HG03565 (cell line): ENCODE data around the gene NMNAT2.
"Not testable (repeated sequence)": the region's sequence is repeated elsewhere in the genome, so short reads cannot be mapped to it uniquely, and the experiment has no call there.

Experiments used
- ATAC-seq: cut with Tn5 transposase; IDR thresholded peaks from one replicate; pipeline ENCODE4 v1.9.1; 2021; ENCODE audit warnings: mild to moderate bottlenecking, moderate library complexity; ENCODE audit not compliant: unreplicated experiment

The NMNAT2 gene

DNA sequence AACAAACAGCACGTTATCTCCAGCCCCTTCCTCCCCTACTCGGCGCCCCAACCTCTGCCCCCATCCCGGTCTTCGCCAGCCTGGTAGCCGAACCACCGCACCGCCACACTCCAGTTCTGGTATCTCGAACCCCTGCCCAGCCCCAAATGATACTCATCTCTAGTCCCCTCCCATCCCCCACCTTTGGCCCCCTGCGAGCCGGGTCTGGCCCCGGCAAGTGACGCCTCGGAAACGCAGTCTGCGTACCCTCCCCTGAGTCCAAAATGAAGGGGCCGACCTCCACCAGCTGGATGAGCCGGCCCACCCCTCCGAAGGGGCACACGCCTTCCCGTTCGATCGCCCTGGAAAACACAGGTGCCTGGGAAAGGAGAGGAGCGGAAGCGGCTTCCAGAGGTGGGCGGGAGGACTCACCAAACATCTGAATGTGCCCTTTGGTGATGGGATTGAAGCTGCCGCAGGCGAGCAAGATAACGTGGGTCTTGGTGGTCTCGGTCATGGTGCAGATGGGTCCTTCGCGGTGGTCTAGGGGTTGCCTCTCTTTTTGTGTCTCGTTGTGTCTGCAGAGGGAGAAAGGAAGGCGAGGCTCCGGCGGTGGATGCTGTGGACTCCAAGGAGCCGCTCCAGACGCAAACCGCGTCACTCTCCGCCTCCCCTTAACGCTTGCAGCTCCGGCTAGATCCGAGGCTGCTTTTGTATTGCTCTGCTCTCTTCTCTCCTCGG lies at the start of gene NMNAT2:
NMNAT2 (minus strand) TSS at position 609 of the 720 bp plus-strand sequence; CDS start at position 496, 113 bp downstream.
- ATAC-seq, result no peak

DNA sequence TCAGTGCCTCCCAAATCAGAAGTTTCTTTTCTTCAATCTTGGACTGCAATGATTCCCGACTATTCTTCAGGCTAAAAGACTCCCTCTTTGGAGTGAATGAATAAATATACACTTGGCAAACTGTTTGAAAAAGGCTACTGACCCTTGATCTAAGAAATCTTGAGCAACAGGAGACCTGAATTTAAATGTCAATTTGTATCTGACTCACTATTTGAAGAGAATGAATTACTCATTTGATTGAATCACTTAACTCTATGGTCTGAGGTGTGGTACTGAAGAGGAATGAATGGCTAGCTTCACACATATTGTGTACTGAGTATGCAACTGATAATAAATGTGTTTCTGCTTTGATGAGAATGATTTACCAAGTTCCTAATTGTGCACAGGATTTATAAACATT lies 49.5 kb upstream of the NMNAT2 start:
- no peak for ATAC-seq

DNA sequence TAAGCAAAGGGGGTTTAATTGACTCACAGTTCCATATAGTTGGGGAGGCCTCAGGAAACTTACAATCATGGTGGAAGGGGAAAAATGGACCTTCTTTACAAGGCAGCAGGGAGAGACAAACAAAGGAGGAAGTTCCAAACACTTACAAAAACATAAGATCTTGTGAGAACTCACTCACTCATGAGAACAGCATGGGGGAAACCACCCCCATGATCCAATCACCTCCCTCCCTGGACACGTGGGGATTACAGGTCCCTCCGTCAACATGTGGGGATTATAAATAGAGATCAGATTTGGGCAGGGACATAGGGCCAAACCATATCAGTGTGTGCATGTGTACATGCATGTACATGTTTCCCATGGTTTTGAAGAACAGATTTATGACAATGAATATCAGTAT lies 48.6 kb upstream of the NMNAT2 start:
- no peak for ATAC-seq

DNA sequence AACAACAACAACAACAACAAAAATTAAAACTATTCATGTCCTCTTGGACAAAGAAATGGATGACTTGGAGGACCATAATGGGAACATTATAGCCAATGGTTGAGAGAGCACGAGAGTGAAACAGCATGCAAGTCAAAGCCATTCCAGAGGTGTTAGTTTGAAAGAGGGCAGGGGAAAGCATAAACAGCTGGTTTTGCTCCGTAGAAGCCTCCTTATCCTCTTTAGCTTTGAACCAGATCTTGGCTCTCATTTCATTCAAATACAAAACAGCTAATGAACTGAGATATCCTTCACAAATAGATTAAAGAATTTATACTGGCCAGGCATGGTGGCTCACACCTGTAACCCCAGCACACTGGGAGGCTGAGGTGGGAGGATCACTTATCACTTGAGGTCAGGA lies 45.4 kb upstream of the NMNAT2 start:
- no peak for ATAC-seq

DNA sequence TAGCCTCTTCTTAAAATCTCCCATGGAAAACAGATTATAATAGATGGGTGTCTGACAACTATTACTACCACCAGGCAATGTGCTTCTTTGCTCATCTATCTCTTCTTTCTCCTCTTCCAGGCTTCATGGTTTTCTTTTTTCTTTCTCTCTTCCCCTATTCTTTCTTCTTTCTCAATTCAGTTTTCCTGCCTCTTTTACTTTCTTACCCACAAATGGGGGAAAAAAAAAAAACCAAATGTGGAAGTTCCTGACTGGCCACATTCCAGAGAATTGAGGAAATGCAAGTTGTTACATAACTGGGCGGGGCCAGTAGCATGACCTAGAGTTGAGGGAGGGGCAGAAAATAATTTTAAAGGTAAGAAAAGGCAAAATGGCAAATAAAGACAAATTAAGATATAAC lies 43.2 kb upstream of the NMNAT2 start:
- ATAC-seq, result no peak

DNA sequence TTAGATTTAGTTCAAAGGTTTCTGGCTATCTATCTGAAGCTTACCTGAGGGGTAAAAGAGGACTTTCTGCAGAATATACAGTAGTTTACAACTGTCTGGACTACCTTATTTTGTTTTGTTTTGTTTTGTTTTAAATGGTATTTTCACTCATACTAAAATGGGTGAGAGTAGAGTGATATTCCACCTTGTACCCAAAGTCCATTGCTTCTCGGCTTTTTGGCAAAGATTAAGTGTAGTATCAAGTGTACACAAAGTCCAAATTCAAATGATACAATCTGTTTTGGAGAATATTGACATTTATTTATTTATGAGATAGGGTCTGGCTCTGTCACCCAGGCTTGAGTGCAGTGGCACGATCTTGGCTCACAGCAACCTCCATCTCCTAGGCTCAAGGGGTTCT lies 42.4 kb upstream of the NMNAT2 start:
- no peak for ATAC-seq

DNA sequence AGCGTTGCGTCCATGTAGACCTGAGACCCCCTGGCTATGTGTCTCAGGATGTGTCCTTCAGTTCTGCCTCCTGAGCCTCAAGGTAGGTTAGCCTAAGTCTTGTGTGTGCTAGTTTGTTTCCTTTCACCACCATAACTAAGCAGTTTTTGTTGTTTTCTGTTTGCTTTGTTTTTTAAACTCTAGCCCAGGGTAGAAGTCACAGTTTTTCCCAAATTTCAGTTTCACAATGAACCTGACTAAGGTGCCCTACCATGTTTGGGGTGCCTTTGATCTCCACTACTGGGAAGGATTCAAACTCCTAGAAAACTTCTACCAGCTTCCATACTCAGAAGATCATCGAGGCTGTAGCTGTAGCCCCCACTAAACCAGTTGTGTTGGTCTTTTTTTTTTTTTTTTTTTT lies 39.3 kb upstream of the NMNAT2 start:
- no peak for ATAC-seq

DNA sequence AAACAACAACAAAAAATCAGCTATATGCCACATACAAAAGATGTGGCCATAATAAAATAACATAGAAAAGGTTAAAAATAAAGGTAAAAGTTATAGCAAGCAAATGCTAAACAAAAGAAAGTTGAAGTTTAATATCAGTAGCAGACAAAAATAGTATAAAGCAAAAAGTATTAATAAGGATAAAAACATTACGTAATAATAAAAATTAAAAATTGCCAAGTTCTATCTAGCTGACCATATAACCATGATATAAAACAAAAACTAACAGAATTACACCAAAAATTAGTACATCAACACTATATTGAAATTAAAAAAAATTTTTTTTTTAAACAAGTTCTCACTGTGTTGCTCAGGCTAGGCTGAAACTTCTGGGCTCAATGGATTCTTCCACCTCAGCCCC lies 38.6 kb upstream of the NMNAT2 start:
- ATAC-seq, result no peak

DNA sequence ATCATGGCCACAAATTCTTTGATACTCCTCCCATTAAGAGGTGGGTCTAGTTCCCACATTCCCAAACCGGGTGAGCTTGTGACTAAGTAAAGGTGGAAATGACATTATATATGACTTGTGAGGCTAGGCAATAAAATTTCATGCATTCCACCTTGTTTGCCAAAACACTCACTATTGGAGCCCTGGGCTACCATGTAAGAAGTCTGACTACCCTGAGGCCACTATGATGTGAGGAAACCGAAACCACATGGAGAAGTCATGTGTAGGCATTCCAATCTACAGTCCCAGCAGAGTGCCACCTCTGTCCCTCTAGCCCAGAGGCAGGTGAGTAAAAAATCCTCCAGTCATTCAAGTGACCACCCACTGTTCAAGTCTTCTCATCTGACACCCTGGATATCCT lies 36.2 kb upstream of the NMNAT2 start:
- no peak for ATAC-seq

DNA sequence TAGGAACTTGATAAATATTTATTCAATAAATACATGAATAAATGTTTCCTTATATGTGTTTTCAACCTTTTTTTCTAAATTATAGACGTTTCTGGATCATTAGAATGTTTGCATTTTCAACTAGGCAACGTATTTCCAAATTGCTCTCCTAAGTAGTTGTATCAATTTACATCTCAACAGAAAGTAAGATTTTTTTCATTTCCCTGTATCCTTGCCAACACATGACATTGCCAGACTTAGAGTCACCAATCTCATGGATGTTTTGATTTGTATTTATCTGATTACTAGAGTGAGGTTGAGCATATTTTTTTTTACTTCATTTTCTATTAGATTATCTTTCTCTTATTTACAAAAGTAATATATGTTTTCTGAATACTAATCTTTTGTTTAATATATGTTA lies 31.9 kb upstream of the NMNAT2 start:
- ATAC-seq, result no peak

DNA sequence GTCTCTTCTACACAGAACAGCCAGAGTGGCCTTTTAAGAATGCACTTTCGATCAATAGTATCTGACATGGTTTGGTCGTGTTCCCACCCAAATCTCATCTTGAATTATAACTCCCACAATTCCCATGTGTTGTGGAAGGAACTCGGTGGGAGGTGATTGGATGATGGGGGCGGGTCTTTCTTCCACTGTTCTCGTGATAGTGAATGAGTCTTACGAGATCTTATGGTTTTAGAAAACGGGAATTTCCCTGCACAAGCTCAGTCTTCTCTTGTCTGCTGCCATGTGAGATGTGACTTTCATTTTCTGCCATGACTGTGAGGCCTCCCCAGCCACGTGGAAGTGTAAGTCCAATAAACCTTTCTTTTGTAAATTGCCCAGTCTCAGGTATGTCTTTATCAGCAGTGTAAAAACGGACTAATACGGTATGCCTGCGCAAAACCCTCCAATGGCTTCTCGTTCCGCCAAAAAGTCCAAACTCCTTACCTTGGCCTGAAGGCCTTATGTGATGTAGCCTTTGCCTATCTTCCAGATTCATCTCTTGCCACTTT lies 31.1 kb upstream of the NMNAT2 start:
- ATAC-seq, result no peak

DNA sequence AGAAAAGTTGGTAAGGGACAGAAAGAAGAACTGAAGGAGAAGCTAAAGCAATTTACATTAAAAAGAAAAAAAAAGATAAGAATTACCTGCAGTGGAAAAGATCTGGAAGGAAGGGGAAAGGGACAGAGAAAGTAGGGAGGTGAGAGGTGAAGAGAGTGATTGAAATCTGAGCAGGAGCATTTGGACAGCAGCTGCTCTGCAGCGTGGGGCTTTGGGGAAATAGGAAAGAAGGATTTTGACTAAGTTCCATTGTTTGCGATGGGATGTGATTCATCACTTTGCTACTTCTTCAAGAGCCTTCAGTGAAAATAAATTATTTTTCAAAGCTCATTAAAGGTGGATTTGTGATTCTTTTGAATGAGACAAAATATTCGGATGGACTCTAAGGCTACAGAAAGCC lies 26.1 kb upstream of the NMNAT2 start:
- no peak for ATAC-seq

DNA sequence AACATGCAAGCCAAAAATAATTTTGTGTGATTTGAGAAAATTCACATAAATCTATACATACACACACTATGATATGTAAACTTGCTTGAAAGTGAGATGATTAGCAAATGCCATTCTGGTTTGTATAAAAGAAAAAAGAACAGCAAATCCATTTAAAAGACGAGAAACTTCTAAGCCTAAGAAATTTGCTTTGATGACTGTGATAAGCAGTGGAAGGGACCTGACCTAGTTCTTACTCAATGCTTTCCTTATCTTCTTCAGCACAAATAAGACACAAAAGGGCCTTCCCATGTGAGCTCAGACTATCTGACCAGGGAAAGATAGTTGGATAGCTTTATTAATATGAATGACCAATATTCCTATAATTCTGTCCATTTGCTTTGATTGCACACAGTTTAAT lies 25.3 kb upstream of the NMNAT2 start:
- no peak for ATAC-seq

DNA sequence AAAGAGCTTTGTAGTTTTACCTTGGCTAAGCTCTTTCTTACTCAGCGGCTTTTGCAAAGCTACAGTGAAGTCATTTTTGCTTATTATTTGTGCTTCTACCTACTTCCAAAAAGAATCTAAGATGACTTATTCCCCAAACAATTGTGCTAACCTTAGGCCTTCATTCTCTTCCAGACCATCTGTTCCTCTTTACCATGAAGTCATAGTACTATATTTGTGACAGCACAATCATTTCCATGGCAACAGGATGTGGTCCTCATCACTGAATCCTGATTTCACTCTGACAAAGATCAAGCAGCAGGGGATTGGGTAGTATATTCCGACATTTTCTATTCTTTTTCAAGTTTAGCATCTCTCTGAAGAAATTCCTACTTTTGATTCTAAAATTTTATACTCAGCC lies 24.8 kb upstream of the NMNAT2 start:
- ATAC-seq, result no peak

DNA sequence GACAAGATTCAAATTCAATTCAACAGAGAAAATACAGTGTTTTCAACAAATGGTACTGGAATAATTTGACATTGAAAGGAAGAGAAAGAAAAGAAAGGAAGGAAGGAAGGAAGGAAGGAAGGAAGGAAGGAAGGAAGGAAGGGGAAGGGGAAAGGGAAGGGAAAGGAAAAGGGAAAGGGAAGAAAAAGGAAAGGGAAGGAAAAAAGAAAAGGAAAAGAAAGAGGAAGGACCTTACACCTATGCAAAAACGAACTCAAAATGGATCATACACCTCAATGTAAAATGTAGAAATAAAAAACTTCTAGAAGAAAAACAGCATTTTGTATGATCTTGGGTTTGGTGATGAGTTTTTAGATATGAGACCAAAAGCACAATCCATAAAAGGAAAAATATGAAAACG lies 19.9 kb upstream of the NMNAT2 start:
- no peak for ATAC-seq

DNA sequence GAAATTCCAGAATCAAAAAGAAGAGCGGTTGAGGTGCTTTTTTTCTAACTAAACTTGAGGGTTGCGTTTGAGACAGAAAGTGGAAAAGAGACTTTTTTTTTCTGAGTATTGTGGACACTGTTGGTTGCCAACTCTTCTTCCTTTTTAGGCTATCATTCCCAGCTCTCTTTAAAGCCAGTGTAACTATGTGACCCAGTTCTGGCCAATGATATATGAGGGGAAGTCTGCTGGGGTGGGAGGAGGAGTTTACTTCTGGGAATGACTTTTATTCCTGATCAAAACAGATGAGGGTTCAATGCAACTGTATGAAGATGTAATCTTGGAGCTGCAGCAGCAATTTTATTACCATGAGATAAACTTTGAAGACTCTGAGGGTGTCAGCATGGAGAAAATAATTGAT lies 17.3 kb upstream of the NMNAT2 start:
- ATAC-seq, result no peak

DNA sequence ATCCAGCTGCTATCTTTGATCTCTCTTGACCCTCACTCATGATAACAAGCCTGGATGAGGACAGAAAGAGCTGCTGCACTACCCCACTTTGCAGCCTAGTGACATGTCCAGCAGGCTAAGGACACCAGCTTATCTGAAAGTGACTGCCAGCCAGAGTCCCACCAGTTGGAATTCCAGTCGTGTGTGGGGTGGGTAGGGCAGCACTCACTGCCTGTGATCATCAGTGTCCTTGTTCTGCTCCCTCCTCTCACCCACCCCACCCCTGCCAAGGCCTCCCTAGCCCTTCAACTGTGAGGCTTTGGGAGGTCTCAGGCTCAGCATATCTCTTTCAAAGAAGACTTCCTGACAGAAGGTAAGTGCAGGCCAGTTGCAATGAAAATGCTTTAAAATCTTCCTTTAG lies 15.5 kb upstream of the NMNAT2 start:
- no peak for ATAC-seq

DNA sequence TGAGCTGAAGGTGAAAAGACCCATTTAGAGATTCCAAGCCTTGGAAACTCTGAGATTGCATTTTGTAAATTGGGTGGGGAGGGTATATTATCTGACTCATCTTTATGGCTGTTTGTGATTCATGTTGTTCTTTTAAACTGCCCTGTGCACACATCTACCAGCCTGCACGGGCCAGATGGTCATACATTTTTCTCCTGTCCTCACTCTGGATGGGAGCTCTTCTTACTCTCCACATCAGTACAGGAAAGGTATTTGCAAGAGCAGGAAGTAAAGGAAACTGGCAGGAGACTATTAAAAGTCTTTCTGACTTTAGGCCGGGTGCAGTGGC lies 14.3 kb upstream of the NMNAT2 start:
- ATAC-seq, result no peak

DNA sequence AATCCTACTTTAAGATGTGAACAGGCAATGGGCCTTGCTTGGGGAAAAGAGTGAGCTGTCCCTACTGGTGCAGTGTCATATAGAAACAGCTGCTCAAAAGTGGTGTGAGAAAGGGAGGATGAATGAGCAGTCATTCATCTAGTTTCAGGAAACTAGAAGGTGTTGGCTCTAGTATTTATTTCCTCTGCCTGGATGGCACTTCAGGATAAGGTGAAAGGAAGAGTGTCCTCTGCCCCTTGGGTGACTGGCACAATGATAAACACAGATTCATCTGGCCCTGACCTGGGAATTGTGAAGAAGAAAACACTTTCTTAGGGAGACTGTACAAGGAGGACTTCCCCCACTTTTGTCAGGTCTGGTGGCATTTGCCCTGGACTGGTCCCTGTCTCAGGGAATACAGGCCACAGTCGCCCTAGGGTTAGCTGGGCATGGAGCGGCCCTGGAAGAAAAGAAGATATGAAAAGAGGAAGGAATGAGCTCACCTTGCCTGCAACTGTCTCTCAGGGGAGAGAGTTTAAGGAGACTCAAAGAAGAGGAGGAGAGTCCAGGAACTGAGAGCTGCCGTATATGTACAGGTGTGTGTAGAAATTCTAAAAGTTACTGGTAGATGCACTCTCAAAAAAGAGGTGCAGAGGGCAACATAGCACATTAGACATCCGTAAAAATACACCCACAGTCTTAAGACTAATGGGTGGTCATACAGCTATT lies 13.8 kb upstream of the NMNAT2 start:
- no peak for ATAC-seq

DNA sequence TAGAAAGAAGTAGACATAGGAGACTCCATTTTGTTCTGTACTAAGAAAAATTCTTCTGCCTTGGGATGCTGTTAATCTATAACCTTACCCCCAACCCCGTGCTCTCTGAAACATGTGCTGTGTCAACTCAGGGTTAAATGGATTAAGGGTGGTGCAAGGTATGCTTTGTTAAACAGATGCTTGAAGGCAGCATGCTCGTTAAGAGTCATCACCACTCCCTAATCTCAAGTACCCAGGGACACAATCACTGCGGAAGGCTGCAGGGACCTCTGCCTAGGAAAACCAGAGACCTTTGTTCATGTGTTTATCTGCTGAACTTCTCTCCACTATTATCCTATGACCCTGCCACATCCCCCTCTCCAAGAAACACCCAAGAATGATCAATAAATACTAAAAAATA lies 9.4 kb upstream of the NMNAT2 start:
- not testable (repeated sequence) for ATAC-seq

DNA sequence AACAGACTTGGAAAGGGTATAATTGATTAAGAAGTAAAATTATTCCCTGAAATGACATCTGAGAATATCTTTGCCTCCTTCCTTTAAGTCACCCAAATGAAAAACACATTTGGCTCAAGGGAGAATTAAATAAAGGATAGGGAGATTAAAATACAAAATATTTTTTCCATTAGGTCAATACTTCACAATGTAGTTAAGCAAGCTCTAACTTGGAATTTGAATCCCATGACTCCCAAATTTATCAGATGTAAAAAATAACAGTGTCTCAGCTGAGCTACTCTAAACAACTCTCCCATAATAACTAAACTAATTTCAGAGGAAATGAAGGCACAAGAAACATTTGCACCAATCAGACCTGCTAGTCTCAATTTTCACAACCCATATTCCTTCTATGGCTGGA lies 6.5 kb upstream of the NMNAT2 start:
- no peak for ATAC-seq

DNA sequence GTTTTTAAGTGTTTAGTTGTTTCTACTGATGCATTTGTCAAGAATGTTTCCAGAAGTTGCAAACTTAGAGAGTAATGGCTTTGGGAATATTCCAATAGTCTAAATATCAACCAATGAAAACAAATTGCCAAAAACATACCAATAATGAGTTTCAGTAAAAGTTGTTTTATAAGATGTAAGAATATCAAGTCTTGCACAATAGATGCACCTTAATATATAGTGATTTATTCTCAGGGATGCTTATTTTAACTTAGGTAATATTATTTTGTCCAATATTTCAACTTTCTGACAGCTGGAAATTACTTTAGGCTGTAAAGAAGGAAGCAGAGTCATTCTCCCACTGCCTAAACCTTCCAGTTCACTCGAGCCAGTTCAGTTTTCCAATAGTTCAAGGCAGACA lies 5.4 kb upstream of the NMNAT2 start:
- no peak for ATAC-seq

DNA sequence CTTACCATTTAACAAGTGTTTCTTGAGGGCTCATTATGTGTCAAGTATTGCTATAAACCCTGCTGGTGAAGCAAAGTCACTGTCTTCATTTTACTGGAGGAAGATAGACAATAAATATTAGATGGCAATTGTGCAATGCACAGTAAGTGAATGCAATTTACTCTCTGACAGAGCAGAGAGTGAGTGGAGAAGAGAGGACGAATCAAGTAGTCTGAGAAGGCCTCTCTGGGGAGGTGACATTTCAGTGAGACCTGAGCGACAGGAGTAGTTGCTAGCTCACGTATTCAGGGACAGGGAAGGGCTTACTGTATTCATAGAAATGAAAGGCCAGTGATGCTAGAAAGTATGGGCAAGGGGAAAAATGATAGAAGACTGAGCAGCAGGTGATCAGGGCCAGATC lies 1.2 kb upstream of the NMNAT2 start:
- ATAC-seq, result no peak
